GM19351 (cell line): Measurements from ENCODE around the gene MOV10.
"Not testable (repeated sequence)": the region's sequence is repeated elsewhere in the genome, so short reads cannot be mapped to it uniquely, and the experiment has no call there.

ENCODE experiments used
- ATAC-seq: cut with Tn5 transposase; IDR thresholded peaks from one replicate; pipeline ENCODE4 v1.9.1; 2021; ENCODE audit warnings: mild to moderate bottlenecking, moderate library complexity; ENCODE audit not compliant: unreplicated experiment

The MOV10 gene

GRCh38 chr1:112674440-112674985, at the start of gene MOV10:
Gene MOV10 (plus strand): TSS chr1:112674659. CDS start chr1:112674913, 254 bp downstream.
- ATAC-seq = peak; percentile 70

- no peak for ATAC-seq
Measured at GRCh38 chr1:112625696-112626095, 48.8 kb upstream of the MOV10 start.

- ATAC-seq = no peak
Measured at GRCh38 chr1:112626193-112626592, 48.3 kb upstream of the MOV10 start.

- no peak for ATAC-seq
Measured at GRCh38 chr1:112626887-112627286, 47.6 kb upstream of the MOV10 start.

- ATAC-seq = no peak
Measured at GRCh38 chr1:112628516-112628915, 45.9 kb upstream of the MOV10 start.

GRCh38 chr1:112629256-112629655, 45.2 kb upstream of the MOV10 start:
- no peak for ATAC-seq

- no peak for ATAC-seq
Measured at GRCh38 chr1:112633628-112634027, 40.8 kb upstream of the MOV10 start.

- ATAC-seq = no peak
Measured at GRCh38 chr1:112634367-112634766, 40.1 kb upstream of the MOV10 start.

- ATAC-seq = no peak
Measured at GRCh38 chr1:112636056-112636455, 38.4 kb upstream of the MOV10 start.

GRCh38 chr1:112636597-112637253, 37.7 kb upstream of the MOV10 start:
- ATAC-seq = no peak

- ATAC-seq = no peak
Measured at GRCh38 chr1:112637254-112638109, 37.0 kb upstream of the MOV10 start.

- ATAC-seq = no peak
Measured at GRCh38 chr1:112638110-112638428, 36.4 kb upstream of the MOV10 start.

GRCh38 chr1:112640437-112640836, 34.0 kb upstream of the MOV10 start:
- ATAC-seq = not testable (repeated sequence)

- ATAC-seq = no peak
Measured at GRCh38 chr1:112643080-112643479, 31.4 kb upstream of the MOV10 start.

- ATAC-seq = no peak
Measured at GRCh38 chr1:112646225-112646624, 28.2 kb upstream of the MOV10 start.

- no peak for ATAC-seq
Measured at GRCh38 chr1:112651205-112651604, 23.3 kb upstream of the MOV10 start.

GRCh38 chr1:112665857-112666256, 8.6 kb upstream of the MOV10 start:
- ATAC-seq = no peak

GRCh38 chr1:112666946-112667345, 7.5 kb upstream of the MOV10 start:
- ATAC-seq = no peak

GRCh38 chr1:112672009-112672408, 2.5 kb upstream of the MOV10 start:
- no peak for ATAC-seq

GRCh38 chr1:112672842-112673241, 1.6 kb upstream of the MOV10 start:
- ATAC-seq = no peak

- peak; percentile 10 for ATAC-seq
Measured at GRCh38 chr1:112673592-112674439, 643 bp upstream of the MOV10 start.
